IPS DF 6.9 (cell line): ENCODE data around the gene UHMK1.
"Not testable (repeated sequence)": the region's sequence is repeated elsewhere in the genome, so short reads cannot be mapped to it uniquely, and the experiment has no call there.

Source experiments
- DNase-seq: peaks from one replicate; pipeline ENCODE4 v3.0.0-alpha.2; 2013; ENCODE audit warnings: low read depth, low spot score
- H3K27ac ChIP-seq: one replicate; pipeline ENCODE4 v1.5.1; 2013; ENCODE audit warnings: low read length, control low read depth
- H3K27me3 ChIP-seq: 2 replicates; pipeline ENCODE4 v1.6.1; 2013; ENCODE audit warnings: mild to moderate bottlenecking, low read length; ENCODE audit not compliant: control insufficient read depth, insufficient read depth
- H3K36me3 ChIP-seq: 2 replicates; pipeline ENCODE4 v1.6.1; 2013; ENCODE audit warnings: low read length; ENCODE audit not compliant: control insufficient read depth, insufficient read depth
- H3K4me1 ChIP-seq: 2 replicates; pipeline ENCODE4 v1.6.1; 2013; ENCODE audit warnings: low read length; ENCODE audit not compliant: control insufficient read depth, insufficient read depth
- H3K4me3 ChIP-seq: 2 replicates; pipeline ENCODE4 v1.5.1; 2013; ENCODE audit warnings: mild to moderate bottlenecking, low read length
- H3K9me3 ChIP-seq: 2 replicates; pipeline ENCODE4 v1.6.1; 2013; ENCODE audit warnings: low read length, inconsistent platforms; ENCODE audit not compliant: control insufficient read depth, insufficient read depth
- WGBS: extraction: QIAGEN DNeasy Blood & Tissue Kit; methylation state at CpG from one replicate; pipeline ENCODE4 v1.1.7; 2013; ENCODE audit warnings: mixed read lengths, missing lambda C conversion rate; ENCODE audit not compliant: insufficient read length, insufficient coverage; 5-methylcytosine and 5-hydroxymethylcytosine counted together

UHMK1 gene

DNA sequence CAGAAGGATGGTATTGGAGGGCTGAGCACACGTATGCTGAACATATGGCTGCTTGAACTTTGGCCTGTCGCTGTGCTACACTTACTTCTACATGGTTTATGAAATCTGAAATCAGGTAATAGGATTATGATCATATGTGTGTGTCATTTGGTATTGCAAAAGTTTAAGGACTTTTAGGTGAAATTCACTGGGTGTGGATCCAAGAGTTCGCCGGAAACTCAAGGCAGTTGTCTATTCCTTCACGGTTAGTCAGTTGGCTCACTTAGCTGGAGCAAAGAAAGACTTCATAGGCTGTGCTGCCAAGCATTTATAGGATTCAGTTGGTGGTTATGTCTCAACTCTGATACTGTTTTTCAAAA is 64.8 kb downstream of the UHMK1 start:
- no peaks in the 10 kb centered on the region for H3K36me3 ChIP-seq
- H3K27ac ChIP-seq, result no peak overlapping the region
- H3K27me3 ChIP-seq, result no peaks in the 10 kb centered on the region; the same call in 1 of the 2 replicates
- no peak overlapping the region; the same call in 1 of the 2 replicates for H3K4me3 ChIP-seq
- no peak for DNase-seq
- no CpG with 5 or more reads among the region's 5 CpGs for WGBS
- peaks cover 2% of the 10 kb centered on the region; the same call in 1 of the 2 replicates for H3K4me1 ChIP-seq
- H3K9me3 ChIP-seq, result no peaks in the 10 kb centered on the region

DNA sequence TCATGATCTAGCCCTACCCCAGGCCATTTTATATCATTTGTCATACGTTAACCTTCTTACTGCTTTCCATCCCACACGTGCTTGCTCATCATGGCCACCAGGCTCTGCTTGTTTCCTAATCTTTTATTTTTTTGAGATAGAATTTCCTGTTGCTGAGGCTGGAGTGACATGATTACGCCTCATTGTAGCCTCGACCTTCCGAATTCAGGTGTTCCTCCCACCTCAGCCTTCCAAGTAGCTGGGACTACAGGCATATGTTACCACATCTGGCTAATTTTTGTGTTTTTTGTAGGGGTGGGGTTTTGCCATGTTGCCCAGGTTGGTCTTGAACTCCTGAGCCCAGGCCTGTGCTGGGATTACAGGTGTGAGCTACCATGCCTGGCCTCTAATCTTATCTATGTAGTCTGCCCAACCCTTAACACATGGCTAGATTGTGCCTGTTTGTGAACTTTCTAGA is 67.2 kb downstream of the UHMK1 start:
- Histone ChIP-seq H3K36me3 (no peaks in the 10 kb centered on the region), H3K4me3 (no peak overlapping the region), H3K27ac (no peak overlapping the region), H3K27me3 (no peaks in the 10 kb centered on the region; the same call in 1 of the 2 replicates), H3K9me3 (no peaks in the 10 kb centered on the region), H3K4me1 (peaks cover 2% of the 10 kb centered on the region; the same call in 1 of the 2 replicates)
- no peak for DNase-seq
- no CpG with 5 or more reads among the region's 5 CpGs for WGBS

DNA sequence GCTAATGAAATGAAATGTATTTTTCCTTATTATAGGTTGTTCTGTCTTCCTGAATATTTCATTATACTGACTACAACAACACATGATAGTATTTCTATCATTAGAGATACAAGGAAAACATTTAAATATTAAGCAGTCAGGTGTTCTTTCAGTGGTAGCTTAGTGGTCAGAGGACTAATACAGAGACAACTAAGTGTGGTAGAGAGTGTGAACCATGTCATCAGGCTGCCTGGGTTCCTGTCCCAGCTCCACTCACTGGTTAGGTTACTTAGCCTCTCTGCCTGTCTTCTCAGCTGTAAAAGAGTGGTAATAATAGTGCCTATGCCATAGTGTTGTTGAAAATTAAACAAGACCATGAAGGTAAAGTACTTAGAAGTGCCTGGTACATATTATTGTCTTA is 67.8 kb downstream of the UHMK1 start:
- no peak for DNase-seq
- Histone ChIP-seq H3K27ac (no peak overlapping the region), H3K36me3 (no peaks in the 10 kb centered on the region), H3K4me3 (no peak overlapping the region), H3K4me1 (peaks cover 2% of the 10 kb centered on the region; the same call in 1 of the 2 replicates), H3K9me3 (no peaks in the 10 kb centered on the region), H3K27me3 (no peaks in the 10 kb centered on the region; the same call in 1 of the 2 replicates)

- WGBS, result no CpG with 5 or more reads among the region's 1 CpG
Measured at GRCh38 chr1:162566870-162567269, 69.3 kb downstream of the UHMK1 start.

GRCh38 chr1:162568802-162569201 is 71.2 kb downstream of the UHMK1 start:
- WGBS, result no CpG with 5 or more reads among the region's 4 CpGs
- Histone ChIP-seq H3K27me3 (no peaks in the 10 kb centered on the region), H3K9me3 (no peaks in the 10 kb centered on the region), H3K4me3 (no peak overlapping the region), H3K36me3 (no peaks in the 10 kb centered on the region), H3K27ac (no peak overlapping the region), H3K4me1 (no peaks in the 10 kb centered on the region)
- no peak for DNase-seq

More at GRCh38 chr1:162566870-162567269, 69.3 kb downstream of the UHMK1 start:
- Histone ChIP-seq H3K36me3 (no peaks in the 10 kb centered on the region), H3K27ac (no peak overlapping the region), H3K27me3 (no peaks in the 10 kb centered on the region; the same call in 1 of the 2 replicates), H3K9me3 (no peaks in the 10 kb centered on the region), H3K4me1 (no peaks in the 10 kb centered on the region; the same call in 1 of the 2 replicates), H3K4me3 (no peak overlapping the region)
- no peak for DNase-seq

DNA sequence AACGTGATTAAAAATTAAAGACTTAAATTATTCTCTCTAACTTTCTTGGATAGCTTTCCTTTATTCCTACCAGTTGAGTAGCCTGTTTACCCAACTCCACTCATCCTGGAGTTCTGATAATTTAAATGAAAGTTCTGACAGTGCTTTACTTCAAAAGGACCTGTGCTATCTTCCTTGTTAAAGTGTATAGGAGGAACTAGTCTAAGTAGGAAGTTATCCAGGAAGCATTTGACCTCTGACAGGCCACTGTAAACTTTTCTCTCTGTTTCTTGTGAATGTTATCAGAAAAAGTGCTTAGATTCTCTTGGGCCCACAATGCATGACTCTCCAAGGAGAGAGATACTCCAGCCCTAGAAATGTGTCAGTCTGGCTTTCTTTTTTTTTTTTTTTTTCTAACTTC is 73.1 kb downstream of the UHMK1 start:
- Histone ChIP-seq H3K27ac (no peak overlapping the region), H3K4me3 (no peak overlapping the region), H3K36me3 (no peaks in the 10 kb centered on the region), H3K27me3 (no peaks in the 10 kb centered on the region), H3K4me1 (no peaks in the 10 kb centered on the region), H3K9me3 (no peaks in the 10 kb centered on the region)
- no peak for DNase-seq
- no CpG with 5 or more reads among the region's 1 CpG for WGBS

DNA sequence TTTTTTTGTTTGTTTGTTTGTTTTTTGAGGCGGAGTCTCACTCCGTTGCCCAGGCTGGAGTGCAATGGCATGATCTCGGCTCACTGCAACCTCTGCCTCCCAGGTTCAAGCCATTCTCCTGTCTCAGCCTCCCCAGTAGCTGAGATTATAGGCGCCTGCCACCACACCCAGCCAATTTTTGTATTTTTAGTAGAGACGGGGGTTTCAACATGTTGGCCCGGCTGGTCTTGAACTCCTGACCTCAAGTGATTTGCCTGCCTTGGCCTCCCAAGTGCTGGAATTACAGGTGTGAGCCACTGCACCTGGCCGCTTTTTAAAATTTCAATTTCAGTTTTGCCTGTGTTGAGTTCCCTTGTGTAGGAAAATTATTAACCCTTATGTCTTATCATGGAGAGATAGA is 73.5 kb downstream of the UHMK1 start:
- not testable (repeated sequence) for H3K27me3 ChIP-seq, DNase-seq, H3K4me3 ChIP-seq, H3K36me3 ChIP-seq, H3K9me3 ChIP-seq, H3K4me1 ChIP-seq, H3K27ac ChIP-seq
- WGBS, result no CpG with 5 or more reads among the region's 7 CpGs

DNA sequence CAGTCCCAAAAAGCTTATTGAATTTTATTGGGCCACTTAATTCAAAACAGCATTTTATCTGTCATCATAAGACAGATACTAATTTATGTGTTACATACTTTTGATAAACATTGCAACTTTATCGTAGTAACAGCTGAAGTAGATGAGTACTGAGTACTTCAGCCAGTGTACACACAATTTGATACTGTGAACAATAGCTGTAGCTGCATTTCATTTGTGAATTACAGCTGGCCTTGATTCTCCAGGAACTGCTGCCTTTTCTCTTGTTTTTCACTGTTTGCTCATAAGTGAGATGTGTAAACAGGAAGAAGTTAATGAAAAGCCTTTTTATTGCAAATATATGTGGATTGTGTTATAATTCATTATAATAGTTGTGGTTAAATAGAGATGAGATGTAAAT is 74.1 kb downstream of the UHMK1 start:
- H3K27ac ChIP-seq, result no peak overlapping the region
- no peak overlapping the region for H3K4me3 ChIP-seq
- H3K9me3 ChIP-seq, result no peaks in the 10 kb centered on the region
- DNase-seq, result no peak
- H3K4me1 ChIP-seq, result no peaks in the 10 kb centered on the region
- no peaks in the 10 kb centered on the region for H3K27me3 ChIP-seq
- no peaks in the 10 kb centered on the region for H3K36me3 ChIP-seq
- no CpG with 5 or more reads among the region's 1 CpG for WGBS

- H3K9me3 ChIP-seq, result no peaks in the 10 kb centered on the region
- H3K27ac ChIP-seq, result no peak overlapping the region
- H3K36me3 ChIP-seq, result no peaks in the 10 kb centered on the region
- WGBS, result no CpG with 5 or more reads among the region's 1 CpG
- no peak for DNase-seq
- H3K4me3 ChIP-seq, result no peak overlapping the region
- H3K27me3 ChIP-seq, result no peaks in the 10 kb centered on the region
- no peaks in the 10 kb centered on the region for H3K4me1 ChIP-seq
Measured at GRCh38 chr1:162573136-162573535, 75.5 kb downstream of the UHMK1 start.

DNA sequence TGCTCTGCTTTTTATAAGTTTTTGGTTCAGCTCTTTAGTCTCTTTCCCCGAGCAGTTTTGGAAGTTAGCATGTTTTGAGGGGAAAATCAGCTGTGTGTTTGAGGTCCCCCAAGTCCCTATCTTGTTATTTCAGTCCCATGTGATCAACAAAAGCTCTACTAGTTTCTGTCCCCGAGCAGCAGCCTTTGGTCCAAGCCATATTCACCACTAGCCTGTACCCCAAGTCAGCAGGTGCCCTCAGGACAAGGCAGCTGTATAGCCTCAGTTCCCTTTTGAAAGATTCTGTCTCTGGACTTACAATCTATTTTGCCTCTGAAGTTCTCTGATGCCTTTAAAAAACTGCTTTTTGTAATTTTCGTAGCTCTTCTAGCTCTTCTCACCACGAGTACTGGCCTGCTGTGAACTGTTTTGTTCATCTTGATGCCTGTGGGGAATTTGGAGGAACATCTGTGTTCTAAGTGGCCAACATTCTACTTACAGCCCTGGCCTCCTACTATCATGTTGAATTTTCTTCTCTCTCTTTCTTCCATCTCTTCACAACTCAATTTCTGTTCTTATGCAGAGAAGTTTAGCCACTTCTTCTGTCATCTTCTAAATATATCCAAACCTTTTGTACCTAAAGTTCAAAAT is 80.6 kb downstream of the UHMK1 start:
- Histone ChIP-seq H3K9me3 (no peaks in the 10 kb centered on the region), H3K4me1 (no peaks in the 10 kb centered on the region), H3K27ac (no peak overlapping the region), H3K36me3 (no peaks in the 10 kb centered on the region), H3K27me3 (no peaks in the 10 kb centered on the region), H3K4me3 (no peak overlapping the region)
- DNase-seq, result no peak
- no CpG with 5 or more reads among the region's 4 CpGs for WGBS

DNA sequence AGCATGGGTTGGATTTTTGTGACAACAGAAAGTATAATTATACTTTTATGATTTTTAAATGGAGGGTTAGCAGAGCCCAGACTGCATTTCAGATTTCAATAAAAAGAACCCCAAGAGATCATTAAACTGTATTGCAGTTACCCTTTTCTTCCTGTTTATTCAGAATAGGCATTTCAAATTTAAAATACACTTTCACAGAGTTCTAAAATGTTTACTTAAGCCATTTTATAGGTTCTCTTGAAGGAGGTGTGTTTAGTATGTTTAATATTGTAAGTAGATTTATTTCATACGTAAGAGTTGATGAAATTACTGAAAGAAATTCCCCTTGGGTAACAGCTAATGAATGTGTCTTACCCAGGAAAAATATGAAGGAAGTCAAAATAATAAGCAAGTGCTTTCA is 81.3 kb downstream of the UHMK1 start:
- 100% methylated on average over 1 of the region's 1 CpG for WGBS
- Histone ChIP-seq H3K27me3 (no peaks in the 10 kb centered on the region), H3K36me3 (no peaks in the 10 kb centered on the region), H3K4me1 (no peaks in the 10 kb centered on the region), H3K27ac (no peak overlapping the region), H3K4me3 (no peak overlapping the region), H3K9me3 (no peaks in the 10 kb centered on the region)
- DNase-seq, result no peak
